GM12874 (cell line): ENCODE measurements around the gene ADNP2.

Experiments
- CTCF ChIP-seq: IDR thresholded peaks from 2 replicates; pipeline ENCODE4 v1.5.1; 2011; ENCODE audit warnings: low read depth, mild to moderate bottlenecking, control low read depth, low read length, moderate library complexity; ENCODE audit not compliant: insufficient read depth

ADNP2 gene

GRCh38 chr18:80188643-80189530, 79.8 kb downstream of the ADNP2 start:
- no peak for TF ChIP-seq CTCF

- no peak for TF ChIP-seq CTCF
Observed at GRCh38 chr18:80189531-80189865, 80.4 kb downstream of the ADNP2 start.
